ENCODE results near the gene ZSCAN10. TPM values are rescaled to one million over a fixed set of nuclear protein-coding genes. Genes with fewer than 3 reads are reported as not detected.
A peak's percentile ranks its signal among the peaks of the same experiment; 100 is the strongest.

ZSCAN10 gene
- total RNA-seq, result under 1 TPM; 0.23 to 0.26 TPM

DNA sequence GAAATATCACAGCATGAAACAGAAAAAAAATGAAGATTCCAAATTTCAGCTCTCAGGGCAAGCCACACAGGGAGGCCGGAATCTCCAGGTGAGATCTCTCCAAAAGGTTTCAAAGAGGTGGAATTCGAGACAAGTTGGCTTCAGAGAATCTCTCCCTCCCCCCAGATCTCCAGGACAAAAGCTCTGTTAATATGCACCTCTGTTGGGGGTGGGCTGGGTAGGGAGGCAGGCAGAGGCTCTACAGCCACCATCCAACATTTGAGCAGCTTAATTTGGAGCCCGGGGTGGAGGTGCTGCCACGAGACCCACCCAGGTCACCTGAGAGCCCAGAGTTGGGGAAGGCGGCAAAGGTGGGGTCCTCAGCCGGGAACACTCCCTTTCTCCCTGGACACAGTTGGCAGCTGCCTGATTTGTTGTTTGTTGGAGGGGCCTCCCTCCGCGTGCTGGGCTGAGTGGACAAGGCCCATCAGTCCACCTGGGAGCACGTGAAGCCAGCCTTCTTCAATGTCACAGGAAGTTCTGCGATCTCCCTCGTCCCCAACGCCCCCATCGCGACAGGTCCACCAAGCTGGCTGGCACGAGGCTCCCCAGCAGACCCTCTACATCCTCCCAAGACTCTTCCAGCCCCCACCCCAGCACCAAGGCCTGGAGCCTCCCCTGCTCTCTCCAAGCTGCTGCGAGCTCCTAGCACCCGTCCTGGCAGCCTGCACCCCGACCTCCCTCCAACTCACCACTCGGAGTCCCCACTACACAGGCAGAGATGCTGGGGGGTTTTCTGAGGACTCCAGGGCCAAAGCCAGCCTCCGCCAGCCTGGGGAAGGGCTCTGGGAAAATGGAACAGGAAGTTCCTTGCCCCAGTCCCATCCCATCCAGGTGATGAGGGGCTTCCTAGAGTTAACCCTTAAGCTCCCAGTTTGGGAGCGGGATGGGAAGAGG, at the start of gene ZSCAN10:
TSS of gene ZSCAN10 (minus strand) at position 836 of the 936 bp plus-strand sequence. CDS start 6,357 bp downstream, outside the sequence.
- CTCF ChIA-PET, result interaction anchor here (1.1 to 16.4 kb wide), 11 partner anchors 11 to 71 kb away, joined by 3 to 354 read pairs (median 6); partner anchors contain the start of gene ZNF213
- POLR2A ChIA-PET, result interaction anchor here (0.7 to 7.0 kb wide), 7 partner anchors 24 to 116 kb away, joined by 3 to 32 read pairs (median 4); partner anchors contain the start of gene ZNF213
- peak within 1 kb of the TSS; percentile 69 for H3K4me3 Mint-ChIP-seq
- no peaks in the 10 kb centered on the region for H3K9me3 Mint-ChIP-seq (ENCODE audit: insufficient read depth)
- ATAC-seq (no peak), DNase-seq (no peak)
- peaks cover 2% of the 10 kb centered on the region for H3K27me3 Mint-ChIP-seq (ENCODE audit: low read depth)
- peak within 1 kb of the TSS; percentile 71 for H3K27ac Mint-ChIP-seq
- no peaks in the 10 kb centered on the region for H3K36me3 Mint-ChIP-seq (ENCODE audit: low read depth)
- H3K4me1 Mint-ChIP-seq (ENCODE audit: low read depth), result peaks cover 78% of the 10 kb centered on the region

DNA sequence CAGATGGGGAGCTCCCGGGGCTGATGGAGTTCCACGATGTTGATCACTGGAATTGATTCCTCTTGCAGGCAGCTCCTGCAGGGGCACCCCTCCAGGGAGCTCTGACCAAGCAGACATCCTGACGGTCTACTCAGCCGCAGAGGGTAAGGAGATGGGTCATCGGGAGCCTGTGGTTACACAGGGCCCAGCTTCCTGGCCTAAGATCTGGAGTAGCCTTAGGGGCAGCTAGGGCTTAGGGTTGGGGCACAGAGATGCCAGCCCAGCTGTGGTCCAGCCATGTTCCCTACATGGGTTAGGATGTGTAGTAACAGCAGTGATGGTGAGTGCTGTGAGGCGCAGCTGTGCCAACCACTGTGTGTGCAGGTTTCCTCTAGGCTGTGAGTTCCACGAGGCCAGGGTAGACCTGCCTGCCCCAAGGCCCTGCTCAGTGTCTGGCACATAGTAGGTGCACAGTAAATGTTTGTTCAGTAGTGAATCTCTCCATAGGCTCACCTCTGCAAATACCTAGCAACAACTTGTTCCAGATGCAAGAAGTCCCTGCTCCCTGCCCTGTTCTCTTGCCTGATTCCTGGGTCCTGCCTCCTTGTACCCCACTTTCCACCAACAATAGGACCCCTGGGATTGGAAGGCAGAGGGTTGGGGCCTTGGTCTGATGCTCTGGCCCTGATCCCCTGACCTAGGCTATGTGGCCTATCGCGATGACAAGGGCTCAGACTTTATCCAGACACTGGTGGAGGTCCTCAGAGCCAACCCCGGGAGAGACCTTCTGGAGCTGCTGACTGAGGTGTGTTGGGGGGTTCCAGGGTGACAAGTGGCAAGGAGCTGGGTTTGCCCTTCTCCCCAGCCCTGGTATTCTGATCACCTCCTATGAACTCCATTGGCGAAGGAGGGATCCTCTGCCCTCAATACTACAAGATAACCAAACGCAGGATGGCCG, 49.4 kb upstream of the ZSCAN10 start:
- ATAC-seq, result no peak
- Mint-ChIP-seq H3K27me3 (ENCODE audit: low read depth) (peaks cover 8% of the 10 kb centered on the region), H3K27ac (no peak overlapping the region), H3K4me1 (ENCODE audit: low read depth) (peaks cover 30% of the 10 kb centered on the region), H3K9me3 (ENCODE audit: insufficient read depth) (peaks cover 4% of the 10 kb centered on the region), H3K4me3 (peak overlapping the region; percentile 85), H3K36me3 (ENCODE audit: low read depth) (peaks cover 4% of the 10 kb centered on the region)
- no peak for DNase-seq
- POLR2A ChIA-PET, result interaction anchor here (0.7 to 1.4 kb wide), 7 partner anchors 12 to 101 kb away, joined by 3 to 7 read pairs (median 3); partner anchors contain the start of gene ZNF213
- CTCF ChIA-PET, result interaction anchor here (0.8 to 6.1 kb wide), 11 partner anchors 9 to 146 kb away, joined by 3 to 86 read pairs (median 4); partner anchors contain the start of gene ZNF213

DNA sequence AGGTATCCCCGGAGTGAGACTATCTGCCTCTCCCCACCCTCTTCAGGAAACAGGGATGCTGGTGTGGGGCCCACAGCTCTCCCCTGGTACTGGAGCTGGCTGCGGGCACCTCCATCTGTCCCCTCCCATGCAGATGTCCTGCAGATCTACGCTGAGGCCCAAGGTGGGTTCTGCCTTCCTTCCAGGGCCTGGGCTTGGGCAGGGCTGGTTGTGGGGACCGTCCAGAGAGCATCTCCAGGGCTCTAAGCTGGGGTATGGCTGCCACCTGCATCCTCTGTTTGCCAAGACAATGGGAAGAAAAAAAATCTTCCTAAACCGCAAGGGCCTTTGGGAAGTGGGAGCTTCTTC, 48.6 kb upstream of the ZSCAN10 start:
- H3K36me3 Mint-ChIP-seq (ENCODE audit: low read depth), result peaks cover 4% of the 10 kb centered on the region
- ATAC-seq (no peak), DNase-seq (no peak)
- ChIA-PET CTCF (interaction anchor here (1.1 to 6.1 kb wide), 7 partner anchors 11 to 120 kb away, joined by 3 to 86 read pairs (median 4); partner anchors contain the start of gene ZNF213), POLR2A (interaction anchor here (0.7 to 1.3 kb wide), 4 partner anchors 13 to 72 kb away, joined by 3 to 7 read pairs (median 3); partner anchors contain the start of gene ZNF213)
- peaks cover 2% of the 10 kb centered on the region for H3K9me3 Mint-ChIP-seq (ENCODE audit: insufficient read depth)
- H3K27me3 Mint-ChIP-seq (ENCODE audit: low read depth), result peaks cover 6% of the 10 kb centered on the region
- peaks cover 28% of the 10 kb centered on the region for H3K4me1 Mint-ChIP-seq (ENCODE audit: low read depth)
- H3K27ac Mint-ChIP-seq, result no peak overlapping the region
- no peak overlapping the region for H3K4me3 Mint-ChIP-seq

DNA sequence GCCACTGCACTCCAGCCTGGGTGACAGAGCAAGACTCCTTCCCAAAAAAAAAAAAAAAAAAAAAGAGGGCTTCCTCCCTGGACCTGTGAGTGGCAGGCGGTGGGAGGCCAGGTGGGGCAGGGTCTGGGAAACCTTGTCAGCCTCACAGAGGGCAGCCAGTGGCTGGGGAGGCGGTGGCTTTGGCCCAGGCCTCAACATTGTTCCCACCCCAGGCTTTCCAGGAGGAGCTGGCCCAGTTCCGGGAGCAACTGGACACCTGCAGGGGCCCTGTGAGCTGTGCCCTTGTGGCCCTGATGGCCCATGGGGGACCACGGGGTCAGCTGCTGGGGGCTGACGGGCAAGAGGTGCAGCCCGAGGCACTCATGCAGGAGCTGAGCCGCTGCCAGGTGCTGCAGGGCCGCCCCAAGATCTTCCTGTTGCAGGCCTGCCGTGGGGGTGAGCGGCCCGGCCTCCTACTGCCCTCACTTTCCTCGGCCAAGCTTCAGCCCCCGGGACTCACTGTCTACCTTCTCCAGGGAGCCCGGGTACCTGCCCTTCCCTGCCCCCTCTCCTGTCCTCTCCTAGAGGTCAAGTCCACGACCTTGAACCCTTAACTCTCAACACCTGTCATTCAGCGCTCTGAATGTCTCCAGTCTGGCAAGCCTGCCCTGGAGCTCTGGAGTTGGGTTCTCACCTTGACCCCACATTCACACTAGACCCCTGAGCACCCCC, 48.1 kb upstream of the ZSCAN10 start:
- H3K4me3 Mint-ChIP-seq, result no peak overlapping the region
- peaks cover under 1% of the 10 kb centered on the region for H3K27me3 Mint-ChIP-seq (ENCODE audit: low read depth)
- ATAC-seq (no peak), DNase-seq (no peak)
- no peaks in the 10 kb centered on the region for H3K9me3 Mint-ChIP-seq (ENCODE audit: insufficient read depth)
- peaks cover 3% of the 10 kb centered on the region for H3K36me3 Mint-ChIP-seq (ENCODE audit: low read depth)
- ChIA-PET POLR2A (interaction anchor here (0.9 to 1.3 kb wide), 3 partner anchors 13 to 72 kb away, joined by 3 to 7 read pairs (median 3); partner anchors contain the start of gene ZNF213), CTCF (interaction anchor here (1.1 to 6.1 kb wide), 6 partner anchors 11 to 119 kb away, joined by 3 to 86 read pairs (median 4); partner anchors contain the start of gene ZNF213)
- H3K27ac Mint-ChIP-seq, result no peak overlapping the region
- H3K4me1 Mint-ChIP-seq (ENCODE audit: low read depth), result peaks cover 22% of the 10 kb centered on the region

DNA sequence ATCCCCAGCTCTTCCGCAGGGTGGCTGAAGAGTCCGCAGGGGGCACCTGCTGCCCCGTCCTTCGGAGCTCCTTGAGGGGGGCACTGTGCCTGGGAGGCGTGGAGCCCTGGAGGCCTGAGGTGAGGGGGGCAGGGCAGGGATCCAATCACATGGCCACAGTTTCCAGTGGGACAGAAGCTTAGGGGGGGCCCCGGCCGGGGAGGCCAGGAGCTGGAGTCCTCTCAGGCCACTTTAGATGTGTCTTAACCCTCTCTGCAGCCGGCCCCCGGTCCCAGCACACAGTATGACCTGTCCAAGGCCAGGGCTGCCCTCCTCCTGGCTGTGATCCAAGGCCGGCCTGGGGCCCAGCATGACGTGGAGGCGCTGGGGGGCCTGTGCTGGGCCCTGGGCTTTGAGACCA, 46.6 kb upstream of the ZSCAN10 start:
- Mint-ChIP-seq H3K36me3 (ENCODE audit: low read depth) (peaks cover 10% of the 10 kb centered on the region), H3K27me3 (ENCODE audit: low read depth) (no peaks in the 10 kb centered on the region), H3K27ac (no peak overlapping the region), H3K4me1 (ENCODE audit: low read depth) (peaks cover 14% of the 10 kb centered on the region), H3K4me3 (no peak overlapping the region), H3K9me3 (ENCODE audit: insufficient read depth) (no peaks in the 10 kb centered on the region)
- DNase-seq, result no peak
- CTCF ChIA-PET, result interaction anchor here (1.1 kb wide), 1 partner anchor 16 kb away, joined by 3 read pairs; no protein-coding TSS in a partner anchor
- POLR2A ChIA-PET, result no interaction called here
- ATAC-seq, result no peak

DNA sequence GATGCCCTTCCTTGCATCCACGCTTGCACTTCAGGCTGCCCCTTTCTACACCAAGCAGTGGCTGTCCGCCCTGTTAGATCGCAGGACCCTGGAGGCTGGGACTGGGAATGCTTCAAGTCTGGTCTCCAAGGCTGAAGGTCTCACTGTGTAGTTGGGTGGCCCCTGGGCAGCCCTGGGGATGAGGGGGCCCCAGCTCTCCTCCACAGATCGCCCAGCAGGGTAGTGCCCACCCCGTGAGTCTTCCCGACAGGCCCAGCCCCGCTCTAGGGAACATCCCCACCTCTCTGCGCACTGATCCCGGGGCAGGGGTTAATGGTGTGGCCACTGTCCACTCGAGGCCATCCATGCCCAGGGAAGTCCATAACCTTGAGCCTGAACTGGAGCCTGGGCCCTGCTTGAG, 46.1 kb upstream of the ZSCAN10 start:
- ATAC-seq (no peak), DNase-seq (no peak)
- Mint-ChIP-seq H3K4me3 (no peak overlapping the region), H3K27me3 (ENCODE audit: low read depth) (no peaks in the 10 kb centered on the region), H3K4me1 (ENCODE audit: low read depth) (peaks cover 12% of the 10 kb centered on the region), H3K36me3 (ENCODE audit: low read depth) (peaks cover 10% of the 10 kb centered on the region), H3K27ac (no peak overlapping the region), H3K9me3 (ENCODE audit: insufficient read depth) (no peaks in the 10 kb centered on the region)
- ChIA-PET CTCF (interaction anchor here (1.1 to 2.3 kb wide), 3 partner anchors 11 to 15 kb away, joined by 3 to 7 read pairs (median 3); partner anchors contain the start of gene ZNF213), POLR2A (no interaction called here)

DNA sequence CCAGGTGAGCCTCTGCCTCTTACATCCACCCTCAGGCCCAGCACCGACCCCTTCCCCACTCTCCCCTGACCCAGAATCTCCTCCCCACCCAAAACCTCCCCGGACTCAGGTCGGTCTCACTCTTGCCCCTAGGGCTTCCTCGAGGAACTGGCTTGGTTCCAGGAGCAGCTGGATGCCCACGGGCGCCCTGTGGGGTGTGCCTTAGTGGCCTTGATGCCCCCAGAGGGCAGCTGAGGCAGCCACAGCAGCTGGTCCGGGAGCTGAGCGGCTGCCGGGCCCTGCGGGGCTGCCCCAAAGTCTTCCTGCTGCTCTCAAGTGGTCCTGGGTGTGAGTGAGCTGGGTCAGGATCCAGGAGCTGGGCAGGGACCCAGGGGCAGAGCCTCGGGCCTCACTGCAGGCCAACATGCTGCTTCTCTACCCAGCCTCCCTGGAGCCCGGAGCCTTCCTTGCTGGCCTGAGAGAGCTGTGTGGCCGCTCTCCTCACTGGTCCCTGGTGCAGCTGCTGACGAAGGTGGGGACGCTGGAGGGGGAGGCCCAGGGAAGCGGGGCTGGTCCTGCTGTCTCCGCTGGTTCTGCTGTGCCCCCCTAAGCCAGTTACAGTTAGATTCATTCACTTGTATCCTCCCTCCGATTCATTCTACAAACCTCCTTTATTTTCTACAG, 45.4 kb upstream of the ZSCAN10 start:
- POLR2A ChIA-PET, result no interaction called here
- H3K36me3 Mint-ChIP-seq (ENCODE audit: low read depth), result peaks cover 10% of the 10 kb centered on the region

DNA sequence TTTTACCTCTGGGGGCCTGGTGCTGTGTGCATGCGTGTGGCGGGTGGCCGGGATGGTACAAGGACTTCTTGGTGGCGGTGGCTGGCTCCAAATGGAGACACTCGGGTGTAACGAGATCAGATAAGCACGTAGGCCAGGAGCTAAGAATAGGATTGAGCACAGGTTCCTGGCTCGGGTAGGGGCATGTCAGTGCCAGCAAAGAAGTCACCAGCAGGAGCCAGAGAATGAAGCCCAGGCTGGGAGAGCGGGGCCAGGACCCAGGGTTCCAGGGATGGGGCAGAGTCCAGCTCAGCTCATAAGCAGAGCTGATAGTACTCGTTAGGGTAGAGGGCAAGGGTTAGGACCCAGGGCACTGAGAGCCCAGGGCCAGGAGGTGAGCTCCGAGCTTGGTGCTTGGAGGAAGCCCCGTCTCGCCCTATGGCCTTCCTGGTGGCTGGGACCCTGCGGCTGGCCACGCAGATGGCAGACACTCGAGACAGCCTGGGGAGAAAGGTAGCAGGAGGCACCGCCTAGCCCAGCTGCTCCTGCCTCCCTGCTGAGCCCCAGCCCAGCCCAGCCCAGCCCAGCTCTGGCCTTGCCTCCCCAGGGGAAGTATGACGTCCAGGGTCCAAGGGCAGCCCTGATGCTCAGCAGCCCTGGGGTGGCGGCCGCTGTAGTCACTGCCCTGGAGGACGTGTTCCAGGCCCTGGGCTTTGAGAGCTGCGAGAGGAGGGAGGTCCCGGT, 44.7 kb upstream of the ZSCAN10 start:
- no peaks in the 10 kb centered on the region for H3K4me1 Mint-ChIP-seq (ENCODE audit: low read depth)
- no peak overlapping the region for H3K4me3 Mint-ChIP-seq
- CTCF ChIA-PET, result interaction anchor here (1.5 to 2.3 kb wide), 2 partner anchors 9 to 12 kb away, joined by 3 to 7 read pairs; partner anchors contain the start of gene ZNF213
- DNase-seq (no peak), ATAC-seq (no peak)
- H3K36me3 Mint-ChIP-seq (ENCODE audit: low read depth), result peaks cover 12% of the 10 kb centered on the region
- H3K9me3 Mint-ChIP-seq (ENCODE audit: insufficient read depth), result no peaks in the 10 kb centered on the region
- POLR2A ChIA-PET, result no interaction called here
- no peak overlapping the region for H3K27ac Mint-ChIP-seq
- H3K27me3 Mint-ChIP-seq (ENCODE audit: low read depth), result no peaks in the 10 kb centered on the region

More for the DNA sequence above, 45.4 kb upstream of the ZSCAN10 start:
- Mint-ChIP-seq H3K9me3 (ENCODE audit: insufficient read depth) (no peaks in the 10 kb centered on the region), H3K27ac (no peak overlapping the region), H3K4me3 (no peak overlapping the region), H3K27me3 (ENCODE audit: low read depth) (no peaks in the 10 kb centered on the region), H3K4me1 (ENCODE audit: low read depth) (peaks cover 5% of the 10 kb centered on the region)
- ATAC-seq (no peak), DNase-seq (no peak)
- CTCF ChIA-PET, result interaction anchor here (1.5 to 2.3 kb wide), 2 partner anchors 10 to 13 kb away, joined by 3 to 7 read pairs; partner anchors contain the start of gene ZNF213

DNA sequence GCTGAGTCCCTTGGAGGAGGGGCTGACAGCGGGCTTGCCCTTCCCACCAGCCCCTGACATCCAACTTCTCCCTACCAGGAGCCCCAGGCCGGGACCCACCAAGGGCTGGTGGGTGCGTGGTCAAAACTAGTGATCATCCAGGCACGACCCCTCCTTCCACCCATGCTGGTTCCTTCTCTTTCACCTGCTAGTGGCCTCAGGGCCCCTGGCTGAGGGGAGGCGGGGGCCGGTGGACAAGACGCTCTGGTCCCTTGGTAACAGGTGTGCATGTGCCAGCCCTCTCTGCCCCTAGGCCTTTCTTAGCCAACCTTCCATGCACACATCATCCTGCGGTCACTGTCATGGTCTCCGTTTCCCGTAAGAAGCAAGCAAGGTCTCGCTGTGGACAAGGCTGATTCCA, 44.1 kb upstream of the ZSCAN10 start:
- Mint-ChIP-seq H3K9me3 (ENCODE audit: insufficient read depth) (no peaks in the 10 kb centered on the region), H3K27me3 (ENCODE audit: low read depth) (no peaks in the 10 kb centered on the region), H3K4me1 (ENCODE audit: low read depth) (no peaks in the 10 kb centered on the region), H3K27ac (no peak overlapping the region), H3K4me3 (no peak overlapping the region), H3K36me3 (ENCODE audit: low read depth) (peaks cover 12% of the 10 kb centered on the region)
- no peak for DNase-seq
- ATAC-seq, result no peak
- ChIA-PET CTCF (interaction anchor here (2.3 kb wide), 1 partner anchor 11 kb away, joined by 7 read pairs; no protein-coding TSS in a partner anchor), POLR2A (no interaction called here)

DNA sequence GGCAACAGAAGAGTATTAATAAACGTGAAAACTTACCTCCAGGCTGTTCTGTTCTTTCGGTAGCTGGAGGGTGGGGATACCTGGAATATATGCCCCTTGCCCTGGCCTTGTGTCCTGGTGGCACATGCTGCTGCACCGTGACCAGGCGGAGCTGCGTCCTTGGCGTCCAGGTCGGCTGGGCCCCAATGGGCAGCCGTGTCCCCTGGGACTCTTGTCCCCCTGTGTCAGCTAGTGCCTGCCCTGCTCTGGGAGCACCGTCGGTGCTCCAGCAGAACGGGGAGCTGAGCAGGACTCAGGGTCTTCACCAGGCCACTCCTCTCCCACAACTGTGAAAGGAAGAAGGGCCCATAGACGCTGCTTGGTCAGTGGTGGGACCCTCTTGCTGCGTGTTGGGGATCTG, 43.7 kb upstream of the ZSCAN10 start:
- ChIA-PET POLR2A (no interaction called here), CTCF (no interaction called here)
- ATAC-seq (no peak), DNase-seq (no peak)
- Mint-ChIP-seq H3K36me3 (ENCODE audit: low read depth) (peaks cover 12% of the 10 kb centered on the region), H3K27me3 (ENCODE audit: low read depth) (no peaks in the 10 kb centered on the region), H3K4me1 (ENCODE audit: low read depth) (no peaks in the 10 kb centered on the region), H3K4me3 (no peak overlapping the region), H3K9me3 (ENCODE audit: insufficient read depth) (no peaks in the 10 kb centered on the region), H3K27ac (no peak overlapping the region)

Measured in activated CD8-positive, alpha-beta T cell treated with anti-CD3 and anti-CD28 coated beads, Interleukin-2, amount 10 ng/mL, durations not matched to agents 7 days and 5 days (primary cell).